Tibial nerve (tissue), 4 donors: ENCODE measurements around the gene CYP4X1. TPM values are rescaled to one million over a fixed set of nuclear protein-coding genes. Genes with fewer than 3 reads are reported as not detected.
A peak's percentile ranks its signal among the peaks of the same experiment; 100 is the strongest.
"Not testable (repeated sequence)": the region's sequence is repeated elsewhere in the genome, so short reads cannot be mapped to it uniquely, and the experiment has no call there.

ENCODE experiments used
- DNase-seq, 2 donors: peaks; one replicate each; pipeline ENCODE4 v3.0.0-alpha.2; 2019; ENCODE audit warnings: low spot score in 2 of 2
- H3K27ac ChIP-seq, 4 donors: fragments of 200-600 bp; sonication (generic) in 3 of 4; one replicate each; pipeline ENCODE4 v1.5.1; 2017 to 2019; ENCODE audit warnings: mild to moderate bottlenecking in 1 of 4
- H3K27me3 ChIP-seq, 2 donors: fragments of 200-600 bp; sonication (generic) in 1 of 2; one replicate each; pipeline versions ENCODE4 v1.5.1 to v1.6.0; 2017 to 2019
- H3K36me3 ChIP-seq, 3 donors: fragments of 200-600 bp; sonication (generic); one replicate each; pipeline ENCODE4 v1.5.1; 2018 to 2019
- H3K4me1 ChIP-seq, 4 donors: fragments of 200-600 bp; sonication (generic) in 3 of 4; one replicate each; pipeline ENCODE4 v1.5.1; 2017 to 2019
- H3K4me3 ChIP-seq, 4 donors: fragments of 200-600 bp; sonication (generic) in 3 of 4; one replicate each; pipeline ENCODE4 v1.5.1; 2017 to 2019; ENCODE audit warnings: mild to moderate bottlenecking in 1 of 4, moderate library complexity in 1 of 4
- H3K9me3 ChIP-seq, 4 donors: fragments of 200-600 bp; sonication (generic) in 3 of 4; one replicate each; pipeline ENCODE4 v1.5.1; 2017 to 2019
- CTCF ChIP-seq, 5 experiments: fragments of 200-600 bp in 3 of 5; fragments of 450-650 bp in 2 of 5; sonication (generic) in 3 of 5; IDR thresholded peaks; one replicate each; pipeline ENCODE4 v1.5.1; 2016 to 2019; ENCODE audit warnings: antibody characterized with exemption in 5 of 5, mild to moderate bottlenecking in 3 of 5, moderate library complexity in 2 of 5
- EP300 ChIP-seq, 2 donors: sonication (generic); formaldehyde crosslinking; IDR thresholded peaks; one replicate each; pipeline ENCODE4 v1.6.1; 2017; ENCODE audit warnings: antibody characterized with exemption in 2 of 2, mild to moderate bottlenecking in 1 of 2
- POLR2A ChIP-seq, 2 donors: fragments of 450-650 bp; IDR thresholded peaks; one replicate each; pipeline ENCODE4 v1.6.1; 2017; ENCODE audit warnings: antibody characterized with exemption in 2 of 2, mild to moderate bottlenecking in 2 of 2, moderate library complexity in 2 of 2
- WGBS, 2 donors: methylation state at CpG; one replicate each; pipeline ENCODE4 v1.1.5; 2018; 5-methylcytosine and 5-hydroxymethylcytosine counted together
- total RNA-seq, 4 donors: library from RNA; depleted of rRNA; stranded (reverse); fragments of >200 nt; gene quantifications; one replicate each; pipeline ENCODE4 v1.1.0, GENCODE V29; 2016

CYP4X1 gene, protein sequence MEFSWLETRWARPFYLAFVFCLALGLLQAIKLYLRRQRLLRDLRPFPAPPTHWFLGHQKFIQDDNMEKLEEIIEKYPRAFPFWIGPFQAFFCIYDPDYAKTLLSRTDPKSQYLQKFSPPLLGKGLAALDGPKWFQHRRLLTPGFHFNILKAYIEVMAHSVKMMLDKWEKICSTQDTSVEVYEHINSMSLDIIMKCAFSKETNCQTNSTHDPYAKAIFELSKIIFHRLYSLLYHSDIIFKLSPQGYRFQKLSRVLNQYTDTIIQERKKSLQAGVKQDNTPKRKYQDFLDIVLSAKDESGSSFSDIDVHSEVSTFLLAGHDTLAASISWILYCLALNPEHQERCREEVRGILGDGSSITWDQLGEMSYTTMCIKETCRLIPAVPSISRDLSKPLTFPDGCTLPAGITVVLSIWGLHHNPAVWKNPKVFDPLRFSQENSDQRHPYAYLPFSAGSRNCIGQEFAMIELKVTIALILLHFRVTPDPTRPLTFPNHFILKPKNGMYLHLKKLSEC
- total RNA-seq: 10 to 100 TPM; 40.6 to 49.5 (median 41.5) TPM

DNA sequence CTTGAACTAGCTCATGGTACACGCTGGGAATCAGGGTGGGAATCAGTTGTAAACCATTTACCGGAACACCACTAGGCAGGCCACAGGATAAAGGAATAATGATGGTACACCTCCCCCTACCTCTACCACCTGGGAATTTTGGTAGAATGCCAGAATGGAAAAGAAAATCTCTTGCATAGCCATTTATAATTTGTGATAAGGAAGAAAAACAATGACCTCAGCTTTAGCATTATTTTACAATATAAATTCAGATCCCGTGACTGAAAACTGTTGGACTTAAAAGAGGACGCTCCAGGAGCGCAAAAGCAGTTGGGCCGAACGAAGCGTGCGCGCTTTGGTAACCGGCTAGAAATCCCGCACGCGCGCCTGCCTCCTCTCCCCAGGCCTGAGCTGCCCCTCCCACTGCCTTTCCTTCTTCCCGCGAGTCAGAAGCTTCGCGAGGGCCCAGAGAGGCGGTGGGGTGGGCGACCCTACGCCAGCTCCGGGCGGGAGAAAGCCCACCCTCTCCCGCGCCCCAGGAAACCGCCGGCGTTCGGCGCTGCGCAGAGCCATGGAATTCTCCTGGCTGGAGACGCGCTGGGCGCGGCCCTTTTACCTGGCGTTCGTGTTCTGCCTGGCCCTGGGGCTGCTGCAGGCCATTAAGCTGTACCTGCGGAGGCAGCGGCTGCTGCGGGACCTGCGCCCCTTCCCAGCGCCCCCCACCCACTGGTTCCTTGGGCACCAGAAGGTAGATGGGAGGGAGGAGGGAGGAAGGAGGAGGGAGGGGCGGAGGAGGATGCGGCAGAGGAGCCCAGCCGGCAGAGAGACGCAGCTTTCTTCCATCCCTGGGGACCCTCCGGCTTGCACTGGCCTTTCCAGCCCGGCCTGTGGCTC, at the start of gene CYP4X1:
Gene CYP4X1, plus strand, starts transcription at position 402 of the 873 bp plus-strand sequence. Its CDS starts 149 bp downstream, at position 551.
- DNase-seq: peak in 1 of 2 donors; percentile 18
- Histone ChIP-seq H3K36me3 (no peaks in the 10 kb centered on the region), H3K27ac (peak within 1 kb of the TSS in 3 of 4 donors; percentile 66 to 79 (median 79)), H3K4me1 (peaks cover 0 to 51% (median 3%) of the 10 kb centered on the region in 4 donors), H3K9me3 (no peaks in the 10 kb centered on the region), H3K4me3 (peak within 1 kb of the TSS; percentile 17 to 53 (median 34)), H3K27me3 (no peaks in the 10 kb centered on the region)
- WGBS, 2 donors: 4% methylated on average over 24 to 42 of the region's 49 CpGs
- no peak for TF ChIP-seq CTCF (IDR thresholded peaks at IDR 0.05)
- no peak for TF ChIP-seq EP300 (IDR thresholded peaks at IDR 0.05)
- TF ChIP-seq POLR2A (IDR thresholded peaks at IDR 0.05): no peak

DNA sequence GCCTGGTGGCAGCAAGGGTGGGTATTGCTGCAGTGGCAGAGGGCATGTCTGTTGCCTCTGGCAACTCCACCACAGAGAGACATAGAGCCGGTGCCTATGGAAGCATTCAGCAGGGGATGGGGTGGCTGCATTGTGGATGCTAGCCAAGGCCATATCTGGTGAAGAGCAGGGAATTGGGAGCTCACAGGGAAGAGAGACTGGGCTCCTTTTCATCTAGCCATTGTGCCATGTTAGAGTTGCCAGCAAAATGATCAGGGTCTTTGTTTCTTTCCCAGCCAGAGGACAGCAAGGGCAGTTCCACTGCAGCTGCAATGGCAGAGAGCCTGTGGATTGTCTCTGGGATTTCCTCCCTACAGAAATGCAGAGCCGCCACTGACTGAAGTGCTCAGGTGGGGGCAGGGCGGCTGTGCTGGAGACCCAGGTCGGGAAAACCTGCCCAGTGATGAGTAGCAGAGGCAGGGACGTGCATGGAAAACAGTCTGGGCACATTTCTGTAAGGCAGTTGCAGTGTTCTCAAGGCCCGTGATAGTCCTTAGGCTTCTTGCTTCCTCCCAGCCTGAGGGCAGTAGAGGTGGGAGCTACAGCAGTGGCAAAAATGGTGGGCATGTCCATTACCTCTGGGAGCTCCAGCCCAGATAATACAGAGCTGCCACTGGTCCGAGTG, 40.2 kb upstream of the CYP4X1 start:
- Histone ChIP-seq H3K4me3 (no peak overlapping the region), H3K27me3 (no peaks in the 10 kb centered on the region), H3K36me3 (no peaks in the 10 kb centered on the region), H3K9me3 (peaks cover 0 to 41% (median 2%) of the 10 kb centered on the region in 4 donors), H3K27ac (no peak overlapping the region), H3K4me1 (peaks cover 0 to 3% (median 0%) of the 10 kb centered on the region in 4 donors)
- DNase-seq: no peak
- WGBS, 2 donors: 27 to 37% methylated on average over 2 to 7 of the region's 7 CpGs
- TF ChIP-seq POLR2A (IDR thresholded peaks at IDR 0.05) (no peak), CTCF (IDR thresholded peaks at IDR 0.05) (no peak), EP300 (IDR thresholded peaks at IDR 0.05) (no peak)

GRCh38 chr1:46983830-46984586, 39.5 kb upstream of the CYP4X1 start:
- WGBS, 2 donors: 20 to 42% methylated on average over 3 of the region's 3 CpGs
- DNase-seq: no peak
- no peak for TF ChIP-seq CTCF (IDR thresholded peaks at IDR 0.05)
- TF ChIP-seq EP300 (IDR thresholded peaks at IDR 0.05): no peak
- no peak for TF ChIP-seq POLR2A (IDR thresholded peaks at IDR 0.05)
- no peak overlapping the region for H3K27ac ChIP-seq
- H3K36me3 ChIP-seq: no peaks in the 10 kb centered on the region
- no peaks in the 10 kb centered on the region for H3K27me3 ChIP-seq
- no peak overlapping the region for H3K4me3 ChIP-seq
- peaks cover 0 to 48% (median 2%) of the 10 kb centered on the region in 4 donors for H3K9me3 ChIP-seq
- peaks cover 0 to 3% (median 0%) of the 10 kb centered on the region in 4 donors for H3K4me1 ChIP-seq

GRCh38 chr1:46990541-46990940, 32.9 kb upstream of the CYP4X1 start:
- 83 to 84% methylated on average over 2 of the region's 2 CpGs for WGBS, 2 donors
- H3K36me3 ChIP-seq, H3K4me3 ChIP-seq, DNase-seq, H3K4me1 ChIP-seq, H3K27ac ChIP-seq, H3K27me3 ChIP-seq: not testable (repeated sequence)
- peaks cover 0 to 48% (median 4%) of the 10 kb centered on the region in 4 donors for H3K9me3 ChIP-seq
